CD4-positive, alpha-beta T cell (primary cell): ENCODE data around the gene DNMT1. TPM values are rescaled to one million over a fixed set of nuclear protein-coding genes. Genes with fewer than 3 reads are reported as not detected.

Source experiments
- ATAC-seq: fragments of 200-7000 bp; cut with Tn5 transposase; one replicate; pipeline ENCODE4 v1.10.0; 2022; ENCODE audit warnings: mild to moderate bottlenecking; ENCODE audit not compliant: poor library complexity
- CTCF ChIA-PET: fragments of 350-600 bp; sonication (Branson Sonifier 250); formaldehyde crosslinking; loops from one replicate; lab custom pipeline; 2021; ENCODE audit warnings: antibody characterized with exemption, inconsistent platforms; lab: Charles Lee
- POLR2A ChIA-PET: fragments of 350-600 bp; sonication (Branson Sonifier 250); formaldehyde crosslinking; loops from one replicate; lab custom pipeline; 2021; ENCODE audit warnings: antibody characterized with exemption, inconsistent platforms; lab: Charles Lee
- DNase-seq, 14 experiments: peaks; one replicate each; pipeline ENCODE4 v3.0.0-alpha.2; 2013 to 2020; ENCODE audit warnings: mixed read lengths in 2 of 14
- H3K27ac ChIP-seq, 2 donors: one replicate each; pipeline versions ENCODE4 v1.5.1 to v1.7.0; 2013; ENCODE audit warnings: low read length in 2 of 2, low read depth in 1 of 2, mild to moderate bottlenecking in 1 of 2
- H3K27me3 ChIP-seq, 2 experiments: 1 replicate in 1 of 2; 2 replicates in 1 of 2; pipeline versions ENCODE4 v1.6.1 to v1.7.0; 2013; ENCODE audit warnings: low read length in 2 of 2, control low read depth in 1 of 2, mild to moderate bottlenecking in 1 of 2, moderate library complexity in 1 of 2; ENCODE audit not compliant: insufficient read depth in 2 of 2, control insufficient read depth in 1 of 2
- H3K36me3 ChIP-seq: one replicate; pipeline ENCODE4 v1.6.1; 2013; ENCODE audit warnings: low read length, control low read depth; ENCODE audit not compliant: insufficient read depth
- H3K4me1 ChIP-seq: one replicate; pipeline ENCODE4 v1.6.1; 2013; ENCODE audit warnings: low read length, control low read depth; ENCODE audit not compliant: insufficient read depth
- H3K4me3 ChIP-seq: one replicate; pipeline ENCODE4 v1.5.1; 2013; ENCODE audit warnings: mild to moderate bottlenecking, low read length, moderate library complexity
- H3K9me3 ChIP-seq, 2 experiments: 1 replicate in 1 of 2; 2 replicates in 1 of 2; pipeline versions ENCODE4 v1.6.1 to v1.7.0; 2013; ENCODE audit warnings: low read length in 2 of 2, mild to moderate bottlenecking in 2 of 2, control low read depth in 1 of 2, moderate library complexity in 1 of 2; ENCODE audit not compliant: control insufficient read depth in 1 of 2, insufficient read depth in 1 of 2
- H3K27ac Mint-ChIP-seq: one replicate; pipeline ENCODE4 v1.8.0; 2020; ENCODE audit warnings: mixed read lengths
- H3K27me3 Mint-ChIP-seq: one replicate; pipeline ENCODE4 v1.8.0; 2021; ENCODE audit warnings: mixed read lengths
- H3K36me3 Mint-ChIP-seq: one replicate; pipeline ENCODE4 v1.8.0; 2021; ENCODE audit warnings: low read depth, mixed read lengths
- H3K4me1 Mint-ChIP-seq: one replicate; pipeline ENCODE4 v1.8.0; 2021; ENCODE audit warnings: low read depth, mixed read lengths
- H3K4me3 Mint-ChIP-seq: one replicate; pipeline ENCODE4 v1.8.0; 2020; ENCODE audit warnings: mild to moderate bottlenecking, mixed read lengths
- H3K9me3 Mint-ChIP-seq: one replicate; pipeline ENCODE4 v1.8.0; 2020; ENCODE audit warnings: mixed read lengths
- CTCF ChIP-seq: fragments of 200-600 bp; IDR thresholded peaks from one replicate; pipeline ENCODE4 v1.8.0; 2022; ENCODE audit warnings: antibody characterized with exemption, mild to moderate bottlenecking
- intact Hi-C, 2 experiments: fragments of 100-400 bp; cut with DNase I in 1 of 2; cut with micrococcal nuclease in 1 of 2; formaldehyde crosslinking; loops; one replicate each; pipeline versions ENCODE4 v1.15.1 to v1.9.0; 2023 to 2025; cut with DNase I, micrococcal nuclease
- total RNA-seq, 174 experiments: library from RNA in 2 of 174; stranded (reverse) in 2 of 174; gene quantifications; one replicate each; pipeline ENCODE4 v1.2.3 and lab custom pipeline; 2021 to 2026

Gene DNMT1
- total RNA-seq, 2 experiments from 2014 or later, result 159 to 160 TPM

- Mint-ChIP-seq H3K4me1 (peaks cover 4% of the 10 kb centered on the region), H3K9me3 (no peaks in the 10 kb centered on the region), H3K4me3 (no peak overlapping the region), H3K36me3 (peaks cover 8% of the 10 kb centered on the region), H3K27ac (no peak overlapping the region), H3K27me3 (no peaks in the 10 kb centered on the region)
- peaks cover 12% of the 10 kb centered on the region for H3K36me3 ChIP-seq
- peak in 10 of 14 experiments; percentile 7 to 86 (median 28) for DNase-seq
- intact Hi-C loops, result loop anchor here (5.0 to 10.0 kb wide), 2 partner anchors 33 to 365 kb away; partner anchors contain the start of gene MRPL4 (in 1 of the 2)
- POLR2A ChIA-PET, result interaction anchor here (1.1 kb wide), 1 partner anchor 16 kb away, joined by 4 read pairs; no protein-coding TSS in a partner anchor
- ATAC-seq, result peak; percentile 88
- H3K9me3 ChIP-seq, result no peaks in the 10 kb centered on the region
- H3K27ac ChIP-seq, result no peak overlapping the region
- CTCF ChIA-PET, result interaction anchor here (0.7 to 1.6 kb wide), 5 partner anchors 9 to 171 kb away, joined by 3 to 7 read pairs (median 5); no protein-coding TSS in a partner anchor
- H3K27me3 ChIP-seq, result no peaks in the 10 kb centered on the region
- H3K4me1 ChIP-seq, result peaks cover 18% of the 10 kb centered on the region
- no peak overlapping the region for H3K4me3 ChIP-seq
- TF ChIP-seq CTCF, result peak; percentile 33
Measured at GRCh38 chr19:10219678-10220077, 24.9 kb upstream of the DNMT1 start.

- H3K9me3 Mint-ChIP-seq, result no peaks in the 10 kb centered on the region
- no peak overlapping the region for H3K27ac Mint-ChIP-seq
- intact Hi-C loops, result loop anchor here in 1 of 2 experiments (5.0 kb wide), 1 partner anchor 35 kb away; the partner anchor contains the start of gene MRPL4
- H3K27me3 Mint-ChIP-seq, result no peaks in the 10 kb centered on the region
- Histone ChIP-seq H3K4me3 (no peak overlapping the region), H3K36me3 (peaks cover 4% of the 10 kb centered on the region), H3K9me3 (no peaks in the 10 kb centered on the region), H3K27me3 (no peaks in the 10 kb centered on the region), H3K4me1 (peaks cover 18% of the 10 kb centered on the region), H3K27ac (no peak overlapping the region)
- POLR2A ChIA-PET, result no interaction called here
- H3K4me1 Mint-ChIP-seq, result no peaks in the 10 kb centered on the region
- TF ChIP-seq CTCF, result no peak
- DNase-seq, result no peak
- ATAC-seq, result no peak
- H3K4me3 Mint-ChIP-seq, result no peak overlapping the region
- CTCF ChIA-PET, result interaction anchor here (1.4 kb wide), 1 partner anchor 42 kb away, joined by 6 read pairs; no protein-coding TSS in a partner anchor
- no peaks in the 10 kb centered on the region for H3K36me3 Mint-ChIP-seq
Measured at GRCh38 chr19:10217085-10217484, 22.3 kb upstream of the DNMT1 start.

- TF ChIP-seq CTCF, result no peak
- Histone ChIP-seq H3K27me3 (no peaks in the 10 kb centered on the region), H3K4me3 (no peak overlapping the region), H3K9me3 (no peaks in the 10 kb centered on the region), H3K36me3 (peaks cover 4% of the 10 kb centered on the region), H3K4me1 (peaks cover 12% of the 10 kb centered on the region), H3K27ac (no peak overlapping the region)
- intact Hi-C loops, result loop anchor here in 1 of 2 experiments (5.0 kb wide), 1 partner anchor 38 kb away; the partner anchor contains the start of gene MRPL4
- no peaks in the 10 kb centered on the region for H3K27me3 Mint-ChIP-seq
- no peak for ATAC-seq
- ChIA-PET CTCF (interaction anchor here (0.6 kb wide), 1 partner anchor 100 kb away, joined by 3 read pairs; no protein-coding TSS in a partner anchor), POLR2A (no interaction called here)
- no peaks in the 10 kb centered on the region for H3K4me1 Mint-ChIP-seq
- no peaks in the 10 kb centered on the region for H3K9me3 Mint-ChIP-seq
- H3K27ac Mint-ChIP-seq, result no peak overlapping the region
- no peak overlapping the region for H3K4me3 Mint-ChIP-seq
- H3K36me3 Mint-ChIP-seq, result no peaks in the 10 kb centered on the region
- DNase-seq, result no peak
Measured at GRCh38 chr19:10214784-10215183, 20.0 kb upstream of the DNMT1 start.
